GM19351 (cell line): ENCODE data around the gene SORCS2.

Experiments
- ATAC-seq: cut with Tn5 transposase; IDR thresholded peaks from one replicate; pipeline ENCODE4 v1.9.1; 2021; ENCODE audit warnings: mild to moderate bottlenecking, moderate library complexity; ENCODE audit not compliant: unreplicated experiment

Gene SORCS2

GRCh38 chr4:7348946-7349900, 156.9 kb downstream of the SORCS2 start:
- ATAC-seq = no peak

GRCh38 chr4:7350396-7350795, 158.1 kb downstream of the SORCS2 start:
- ATAC-seq = no peak

GRCh38 chr4:7351014-7351413, 158.7 kb downstream of the SORCS2 start:
- ATAC-seq = no peak

- no peak for ATAC-seq
Observed at GRCh38 chr4:7352486-7352885, 160.1 kb downstream of the SORCS2 start.

- ATAC-seq = no peak
Observed at GRCh38 chr4:7353046-7353790, 160.9 kb downstream of the SORCS2 start.

GRCh38 chr4:7353846-7354610, 161.7 kb downstream of the SORCS2 start:
- no peak for ATAC-seq

GRCh38 chr4:7354927-7355326, 162.6 kb downstream of the SORCS2 start:
- no peak for ATAC-seq

GRCh38 chr4:7355795-7356194, 163.5 kb downstream of the SORCS2 start:
- ATAC-seq = no peak

- no peak for ATAC-seq
Observed at GRCh38 chr4:7356667-7357310, 164.5 kb downstream of the SORCS2 start.

- no peak for ATAC-seq
Observed at GRCh38 chr4:7357323-7357722, 165.0 kb downstream of the SORCS2 start.

- ATAC-seq = no peak
Observed at GRCh38 chr4:7358100-7358735, 165.9 kb downstream of the SORCS2 start.

- ATAC-seq = no peak
Observed at GRCh38 chr4:7359400-7360062, 167.2 kb downstream of the SORCS2 start.

- ATAC-seq = no peak
Observed at GRCh38 chr4:7360806-7361205, 168.5 kb downstream of the SORCS2 start.

- no peak for ATAC-seq
Observed at GRCh38 chr4:7361280-7361895, 169.1 kb downstream of the SORCS2 start.

- no peak for ATAC-seq
Observed at GRCh38 chr4:7362341-7362740, 170.0 kb downstream of the SORCS2 start.

GRCh38 chr4:7362862-7363430, 170.6 kb downstream of the SORCS2 start:
- ATAC-seq = no peak

GRCh38 chr4:7364979-7365378, 172.6 kb downstream of the SORCS2 start:
- ATAC-seq = no peak

- ATAC-seq = no peak
Observed at GRCh38 chr4:7365462-7366179, 173.3 kb downstream of the SORCS2 start.
